A673 (cell line): Measurements from ENCODE around the gene PIF1. TPM values are rescaled to one million over a fixed set of nuclear protein-coding genes. Genes with fewer than 3 reads are reported as not detected.
A peak's percentile ranks its signal among the peaks of the same experiment; 100 is the strongest.

Experiments
- BruUV-seq: library from RNA; stranded (reverse); fragments of 400-500 nt; replicated peaks from 2 replicates; lab custom pipeline; 2021; lab: Mats Ljungman, UMichigan
- CTCF ChIA-PET: fragments of 300-600 bp; sonication (Branson Sonifier 250); formaldehyde crosslinking; loops from one replicate; lab custom pipeline; 2022; ENCODE audit warnings: antibody characterized with exemption; lab: Charles Lee
- POLR2A ChIA-PET: fragments of 300-600 bp; sonication (Branson Sonifier 250); formaldehyde crosslinking; loops from one replicate; lab custom pipeline; 2022; ENCODE audit warnings: antibody characterized with exemption; ENCODE audit not compliant: low non-redundant PET; lab: Charles Lee
- DNase-seq: peaks from one replicate; pipeline ENCODE4 v3.0.0-alpha.2; 2015; ENCODE audit warnings: low spot score
- H3K27ac ChIP-seq: fragments of 200-600 bp; sonication (generic); 2 replicates; pipeline ENCODE4 v1.5.1; 2016; ENCODE audit warnings: mixed run types, low read depth, mild to moderate bottlenecking, mixed read lengths, antibody characterized with exemption, low read length; ENCODE audit not compliant: poor library complexity, severe bottlenecking
- H3K27me3 ChIP-seq: fragments of 200-600 bp; sonication (generic); replicated peaks from 2 replicates; pipeline ENCODE4 v1.6.1; 2017; ENCODE audit warnings: mixed run types, low read depth, mild to moderate bottlenecking, mixed read lengths, antibody characterized with exemption, low read length; ENCODE audit not compliant: insufficient read depth, poor library complexity
- H3K36me3 ChIP-seq: fragments of 200-600 bp; sonication (generic); 2 replicates; pipeline ENCODE4 v1.6.1; 2016; ENCODE audit warnings: mixed run types, mild to moderate bottlenecking, mixed read lengths, antibody characterized with exemption, low read length; ENCODE audit not compliant: insufficient read depth, poor library complexity, severe bottlenecking
- H3K4me1 ChIP-seq: fragments of 200-600 bp; sonication (generic); 2 replicates; pipeline ENCODE4 v1.6.1; 2017; ENCODE audit warnings: mixed run types, mild to moderate bottlenecking, mixed read lengths, antibody characterized with exemption, low read length; ENCODE audit not compliant: insufficient read depth, poor library complexity, severe bottlenecking
- H3K4me3 ChIP-seq: fragments of 200-600 bp; sonication (generic); 2 replicates; pipeline ENCODE4 v1.5.1; 2016; ENCODE audit warnings: low read depth, mixed run types, mild to moderate bottlenecking, mixed read lengths, low read length; ENCODE audit not compliant: poor library complexity, severe bottlenecking
- H3K9me3 ChIP-seq: fragments of 200-600 bp; sonication (generic); 2 replicates; pipeline ENCODE4 v1.6.1; 2016; ENCODE audit warnings: mixed run types, low read depth, mild to moderate bottlenecking, mixed read lengths, antibody characterized with exemption, low read length; ENCODE audit not compliant: poor library complexity, severe bottlenecking
- CTCF ChIP-seq: fragments of 300-800, 200-600 bp; sonication (generic); conservative IDR thresholded peaks from 2 replicates; pipeline ENCODE4 v1.5.1; 2017; ENCODE audit warnings: low read depth, mild to moderate bottlenecking, antibody characterized with exemption, low read length, moderate library complexity, mixed read lengths
- EZH2 ChIP-seq: fragments of 200-600 bp; sonication (generic); IDR thresholded peaks from 2 replicates; pipeline ENCODE4 v1.6.1; 2017; ENCODE audit warnings: borderline replicate concordance, low read depth, mild to moderate bottlenecking, mixed read lengths, antibody characterized with exemption, low read length; ENCODE audit not compliant: poor library complexity, severe bottlenecking
- intact Hi-C: fragments of 100-400 bp; cut with micrococcal nuclease; formaldehyde crosslinking; loops from one replicate; pipeline ENCODE4 v1.10.0; 2022; ENCODE audit not compliant: unreplicated experiment
- total RNA-seq: library from RNA; stranded (reverse); gene quantifications from 2 replicates; pipeline ENCODE4 v1.2.3, GENCODE V29; 2021

PIF1 gene
- total RNA-seq, 1 experiment from 2014 or later = 65.7 TPM

DNA sequence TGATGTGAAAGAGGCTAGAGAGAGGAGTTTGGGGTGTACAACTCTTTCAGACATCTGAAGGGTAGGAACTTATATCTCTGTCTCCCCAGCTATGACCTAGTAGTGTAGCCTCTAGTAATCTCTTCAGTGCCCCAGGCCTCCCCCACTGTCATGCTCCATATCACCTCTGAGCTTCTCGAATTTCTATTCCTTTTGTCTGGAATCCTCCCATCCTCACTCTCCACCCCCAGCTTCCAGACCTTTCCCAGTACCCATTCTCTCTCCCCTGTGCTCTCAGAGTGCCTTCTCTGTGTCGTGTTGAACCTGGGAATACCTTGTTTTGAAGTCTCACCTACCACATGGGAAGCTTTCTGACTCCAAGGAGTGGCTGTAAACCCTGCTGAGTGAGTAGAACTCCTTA, 46.4 kb downstream of the PIF1 start:
- no peaks in the 10 kb centered on the region for H3K36me3 ChIP-seq
- no peak for DNase-seq
- no peak for TF ChIP-seq EZH2
- no peak for TF ChIP-seq CTCF
- intact Hi-C loops = no loop called here
- peaks cover 6% of the 10 kb centered on the region for H3K27me3 ChIP-seq
- POLR2A ChIA-PET = no interaction called here
- H3K4me1 ChIP-seq = peaks cover 7% of the 10 kb centered on the region
- no peaks in the 10 kb centered on the region for H3K9me3 ChIP-seq
- BruUV-seq = no TSS peak
- no peak overlapping the region for H3K4me3 ChIP-seq
- CTCF ChIA-PET = no interaction called here
- H3K27ac ChIP-seq = no peak overlapping the region

GRCh38 chr15:64776402-64776786, 49.1 kb downstream of the PIF1 start:
- H3K27ac ChIP-seq = no peak overlapping the region
- TF ChIP-seq EZH2 = no peak
- TF ChIP-seq CTCF = no peak
- no peaks in the 10 kb centered on the region for H3K9me3 ChIP-seq
- no peak for DNase-seq
- no peaks in the 10 kb centered on the region for H3K36me3 ChIP-seq
- peaks cover 6% of the 10 kb centered on the region for H3K27me3 ChIP-seq
- peaks cover 7% of the 10 kb centered on the region for H3K4me1 ChIP-seq
- BruUV-seq = no TSS peak
- peak overlapping the region; percentile 79 for H3K4me3 ChIP-seq
- intact Hi-C loops = no loop called here
- POLR2A ChIA-PET = no interaction called here
- CTCF ChIA-PET = no interaction called here

DNA sequence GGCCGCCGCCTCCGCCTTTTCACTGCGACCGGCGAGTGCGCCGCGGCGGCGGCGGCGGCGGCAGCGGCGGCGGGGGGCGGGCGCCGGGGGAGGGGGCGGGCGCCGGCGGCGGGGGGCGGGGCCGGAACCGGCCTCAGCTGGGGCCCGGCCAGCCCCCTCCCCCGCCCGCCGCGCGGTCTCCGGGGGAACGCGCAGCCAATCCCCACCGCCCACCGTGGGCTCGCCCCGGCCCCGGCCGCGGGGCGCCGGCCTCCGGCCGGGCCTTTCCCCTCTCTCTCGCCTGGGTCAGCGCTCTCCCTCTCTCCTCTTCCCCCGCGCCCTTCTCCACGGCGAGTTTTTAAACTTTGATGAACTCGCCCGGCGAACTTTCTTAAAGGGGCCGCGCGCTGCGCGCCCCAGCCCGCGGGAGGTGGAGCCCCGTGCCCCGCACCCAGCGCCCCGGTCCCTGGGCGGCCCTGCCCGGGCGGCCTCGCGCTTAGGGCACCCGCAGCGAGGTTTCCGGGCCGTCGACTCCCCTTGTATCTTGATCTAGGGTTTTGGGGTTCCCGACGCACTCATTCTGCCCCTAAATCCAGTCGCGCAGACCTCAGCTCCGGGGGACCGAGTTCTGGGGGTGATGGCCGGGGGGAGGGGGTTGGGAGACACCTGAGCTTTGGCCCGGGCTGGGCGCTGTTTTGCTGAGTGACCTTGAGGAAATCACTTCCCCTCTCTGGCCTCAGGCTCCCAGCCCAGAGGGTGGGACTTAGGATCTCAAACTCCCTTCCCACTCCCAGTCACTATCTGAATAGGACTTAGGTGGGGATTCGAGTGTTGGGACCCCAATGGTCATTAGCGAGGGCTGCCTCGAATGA, 49.7 kb downstream of the PIF1 start, which contains the start of gene RBPMS2:
Gene RBPMS2, minus strand, starts transcription at position 39 of the 851 bp plus-strand sequence. CDS start 270 bp downstream, outside the sequence.
- Histone ChIP-seq H3K36me3 (no peaks in the 10 kb centered on the region), H3K4me3 (peak within 1 kb of the TSS; percentile 79), H3K4me1 (peaks cover 7% of the 10 kb centered on the region), H3K27ac (peak within 1 kb of the TSS; percentile 67), H3K27me3 (peaks cover 6% of the 10 kb centered on the region), H3K9me3 (no peaks in the 10 kb centered on the region)
- POLR2A ChIA-PET = no interaction called here
- BruUV-seq = no TSS peak
- intact Hi-C loops = no loop called here
- no peak for DNase-seq
- TF ChIP-seq CTCF (no peak), EZH2 (no peak)
- CTCF ChIA-PET = no interaction called here
